ENCODE measurements around the gene EFNA5.

The EFNA5 gene

GRCh38 chr5:107370396-107370968, 300.3 kb downstream of the EFNA5 start:
- no peak for ATAC-seq
- TF ChIP-seq SNAI2 (CRISPR knock-in tag; IDR thresholded peaks at IDR 0.05) (no peak), CSDC2 (CRISPR knock-in tag; IDR thresholded peaks at IDR 0.05) (no peak), ZC3H10 (CRISPR knock-in tag; IDR thresholded peaks at IDR 0.05) (no peak), CREB5 (CRISPR knock-in tag; IDR thresholded peaks at IDR 0.05; ENCODE audit: low read depth) (no peak), PATZ1 (CRISPR knock-in tag; IDR thresholded peaks at IDR 0.05; ENCODE audit: borderline replicate concordance) (no peak), TCF4 (CRISPR knock-in tag; IDR thresholded peaks at IDR 0.05; ENCODE audit: borderline replicate concordance) (no peak), OSR1 (CRISPR knock-in tag; IDR thresholded peaks at IDR 0.05) (no peak), PPARA (CRISPR knock-in tag; IDR thresholded peaks at IDR 0.05; ENCODE audit: borderline replicate concordance) (no peak), GLIS3 (CRISPR knock-in tag; IDR thresholded peaks at IDR 0.05) (no peak), CSRNP3 (CRISPR knock-in tag; IDR thresholded peaks at IDR 0.05) (no peak), ARNTL (CRISPR knock-in tag; IDR thresholded peaks at IDR 0.05; ENCODE audit: borderline replicate concordance, low read depth) (no peak), ZNF8 (CRISPR knock-in tag; IDR thresholded peaks at IDR 0.05) (no peak), RARB (CRISPR knock-in tag; IDR thresholded peaks at IDR 0.05) (no peak), ESRRG (CRISPR knock-in tag; IDR thresholded peaks at IDR 0.05) (no peak)
- TF ChIP-seq, protein P1, sequence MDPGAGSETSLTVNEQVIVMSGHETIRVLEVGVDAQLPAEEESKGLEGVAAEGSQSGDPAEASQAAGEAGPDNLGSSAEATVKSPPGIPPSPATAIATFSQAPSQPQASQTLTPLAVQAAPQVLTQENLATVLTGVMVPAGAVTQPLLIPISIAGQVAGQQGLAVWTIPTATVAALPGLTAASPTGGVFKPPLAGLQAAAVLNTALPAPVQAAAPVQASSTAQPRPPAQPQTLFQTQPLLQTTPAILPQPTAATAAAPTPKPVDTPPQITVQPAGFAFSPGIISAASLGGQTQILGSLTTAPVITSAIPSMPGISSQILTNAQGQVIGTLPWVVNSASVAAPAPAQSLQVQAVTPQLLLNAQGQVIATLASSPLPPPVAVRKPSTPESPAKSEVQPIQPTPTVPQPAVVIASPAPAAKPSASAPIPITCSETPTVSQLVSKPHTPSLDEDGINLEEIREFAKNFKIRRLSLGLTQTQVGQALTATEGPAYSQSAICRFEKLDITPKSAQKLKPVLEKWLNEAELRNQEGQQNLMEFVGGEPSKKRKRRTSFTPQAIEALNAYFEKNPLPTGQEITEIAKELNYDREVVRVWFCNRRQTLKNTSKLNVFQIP (CRISPR knock-in tag; IDR thresholded peaks at IDR 0.05; ENCODE audit: borderline replicate concordance, low read depth): no peak
- TF ChIP-seq, protein P2, sequence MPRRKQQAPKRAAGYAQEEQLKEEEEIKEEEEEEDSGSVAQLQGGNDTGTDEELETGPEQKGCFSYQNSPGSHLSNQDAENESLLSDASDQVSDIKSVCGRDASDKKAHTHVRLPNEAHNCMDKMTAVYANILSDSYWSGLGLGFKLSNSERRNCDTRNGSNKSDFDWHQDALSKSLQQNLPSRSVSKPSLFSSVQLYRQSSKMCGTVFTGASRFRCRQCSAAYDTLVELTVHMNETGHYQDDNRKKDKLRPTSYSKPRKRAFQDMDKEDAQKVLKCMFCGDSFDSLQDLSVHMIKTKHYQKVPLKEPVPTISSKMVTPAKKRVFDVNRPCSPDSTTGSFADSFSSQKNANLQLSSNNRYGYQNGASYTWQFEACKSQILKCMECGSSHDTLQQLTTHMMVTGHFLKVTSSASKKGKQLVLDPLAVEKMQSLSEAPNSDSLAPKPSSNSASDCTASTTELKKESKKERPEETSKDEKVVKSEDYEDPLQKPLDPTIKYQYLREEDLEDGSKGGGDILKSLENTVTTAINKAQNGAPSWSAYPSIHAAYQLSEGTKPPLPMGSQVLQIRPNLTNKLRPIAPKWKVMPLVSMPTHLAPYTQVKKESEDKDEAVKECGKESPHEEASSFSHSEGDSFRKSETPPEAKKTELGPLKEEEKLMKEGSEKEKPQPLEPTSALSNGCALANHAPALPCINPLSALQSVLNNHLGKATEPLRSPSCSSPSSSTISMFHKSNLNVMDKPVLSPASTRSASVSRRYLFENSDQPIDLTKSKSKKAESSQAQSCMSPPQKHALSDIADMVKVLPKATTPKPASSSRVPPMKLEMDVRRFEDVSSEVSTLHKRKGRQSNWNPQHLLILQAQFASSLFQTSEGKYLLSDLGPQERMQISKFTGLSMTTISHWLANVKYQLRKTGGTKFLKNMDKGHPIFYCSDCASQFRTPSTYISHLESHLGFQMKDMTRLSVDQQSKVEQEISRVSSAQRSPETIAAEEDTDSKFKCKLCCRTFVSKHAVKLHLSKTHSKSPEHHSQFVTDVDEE (CRISPR knock-in tag; IDR thresholded peaks at IDR 0.05): no peak

DNA sequence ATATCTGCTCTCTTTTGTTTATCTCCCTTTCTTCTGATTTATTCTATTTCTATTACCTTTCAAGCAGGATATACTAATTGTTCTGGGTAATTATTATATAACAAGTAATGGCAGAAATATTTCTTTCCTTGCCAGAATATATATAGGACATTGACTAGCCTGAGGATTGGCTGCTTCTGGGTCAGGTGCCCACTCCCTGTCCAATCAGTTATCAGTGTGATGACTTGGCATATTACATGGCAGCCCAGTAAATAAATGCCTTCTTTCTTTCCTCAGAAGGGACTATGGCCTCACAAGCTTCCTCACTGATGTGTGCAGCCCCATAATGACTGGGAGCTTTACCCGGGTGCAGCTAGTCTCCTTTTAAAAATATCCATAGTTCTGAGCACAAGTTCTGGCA, 301.1 kb downstream of the EFNA5 start:
- no peak for ATAC-seq
- no peak for TF ChIP-seq ISL1 (CRISPR knock-in tag; IDR thresholded peaks at IDR 0.05)
- TF ChIP-seq, protein P1 (CRISPR knock-in tag; IDR thresholded peaks at IDR 0.05; ENCODE audit: borderline replicate concordance, low read depth): no peak
- TF ChIP-seq ZNF8 (CRISPR knock-in tag; IDR thresholded peaks at IDR 0.05): no peak
- TF ChIP-seq ZFP3 (CRISPR knock-in tag; IDR thresholded peaks at IDR 0.05): no peak
- no peak for TF ChIP-seq TCF4 (CRISPR knock-in tag; IDR thresholded peaks at IDR 0.05; ENCODE audit: borderline replicate concordance)
- TF ChIP-seq SNAI2 (CRISPR knock-in tag; IDR thresholded peaks at IDR 0.05): no peak
- TF ChIP-seq ZNF70 (CRISPR knock-in tag; IDR thresholded peaks at IDR 0.05): no peak
- no peak for TF ChIP-seq ZNF565 (CRISPR knock-in tag; conservative IDR thresholded peaks at IDR 0.05; ENCODE audit: low read depth)
- TF ChIP-seq RARB (CRISPR knock-in tag; IDR thresholded peaks at IDR 0.05): no peak
- TF ChIP-seq PATZ1 (CRISPR knock-in tag; IDR thresholded peaks at IDR 0.05; ENCODE audit: borderline replicate concordance): no peak
